ENCODE results near the gene CUL5. TPM values are rescaled to one million over a fixed set of nuclear protein-coding genes. Genes with fewer than 3 reads are reported as not detected.

The CUL5 gene
- total RNA-seq: 10 to 100 TPM; 44.3 to 49.6 (median 48.9) TPM

DNA sequence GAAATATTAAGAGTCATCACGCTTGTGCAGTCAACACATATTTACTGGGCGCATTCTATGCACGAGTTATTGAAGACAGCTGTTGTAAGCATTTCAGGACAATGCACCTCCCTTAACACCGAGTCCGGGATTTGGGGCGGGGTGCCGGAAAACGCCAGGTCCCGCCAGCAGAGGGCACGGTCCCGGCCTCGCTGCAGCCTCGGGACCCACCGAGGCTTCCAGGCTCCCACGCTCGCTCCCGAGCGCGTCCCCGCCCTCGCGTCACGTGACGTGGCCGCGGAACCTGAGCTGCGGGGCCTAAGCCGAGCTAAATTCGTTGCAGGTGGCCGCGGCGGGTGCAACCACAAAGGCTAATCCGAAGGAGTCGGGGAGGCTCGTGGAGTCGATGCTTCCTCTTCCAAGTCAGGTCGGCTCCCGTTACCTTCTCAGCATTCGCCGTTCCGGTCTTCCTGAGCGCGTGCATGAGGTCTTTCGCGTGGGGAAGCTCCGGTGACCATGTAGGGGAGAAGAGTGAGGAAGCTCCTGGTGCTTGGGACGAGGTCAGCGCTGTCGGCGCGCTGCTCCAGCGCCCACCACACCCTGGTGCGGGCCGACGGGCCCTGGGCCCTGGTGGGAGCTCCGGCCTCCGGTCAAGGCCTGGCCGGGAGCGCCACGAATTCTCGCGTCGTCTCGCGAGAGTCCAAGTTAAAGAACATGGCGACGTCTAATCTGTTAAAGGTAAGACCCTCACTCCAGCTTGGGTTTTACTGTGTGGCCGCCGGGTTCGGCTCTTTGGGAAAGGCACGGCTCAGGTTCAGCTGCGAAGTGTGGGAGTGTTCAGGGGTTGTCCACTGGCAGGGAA is at the start of gene CUL5:
TSS of gene CUL5 (plus strand) at position 243 of the 841 bp plus-strand sequence. CDS start at position 694, 451 bp downstream.
- H3K4me1 Mint-ChIP-seq (ENCODE audit: low read depth): peaks cover 19% of the 10 kb centered on the region
- no peaks in the 10 kb centered on the region for H3K9me3 Mint-ChIP-seq

GRCh38 chr11:107961480-107961879 is 47.2 kb upstream of the CUL5 start:
- no peak overlapping the region for H3K4me3 Mint-ChIP-seq
- H3K9me3 Mint-ChIP-seq: no peaks in the 10 kb centered on the region
- DNase-seq (no peak), ATAC-seq (no peak)
- H3K4me1 Mint-ChIP-seq (ENCODE audit: low read depth): no peaks in the 10 kb centered on the region
- peaks cover 8% of the 10 kb centered on the region for H3K27me3 Mint-ChIP-seq (ENCODE audit: low read depth)
- H3K36me3 Mint-ChIP-seq (ENCODE audit: insufficient read depth): no peaks in the 10 kb centered on the region

More for the DNA sequence above, at the start of gene CUL5:
- DNase-seq (peak; percentile 87), ATAC-seq (peak; percentile 91)
- Mint-ChIP-seq H3K27me3 (ENCODE audit: low read depth) (no peaks in the 10 kb centered on the region), H3K36me3 (ENCODE audit: insufficient read depth) (peaks cover 4% of the 10 kb centered on the region), H3K4me3 (peak within 1 kb of the TSS; percentile 98)

DNA sequence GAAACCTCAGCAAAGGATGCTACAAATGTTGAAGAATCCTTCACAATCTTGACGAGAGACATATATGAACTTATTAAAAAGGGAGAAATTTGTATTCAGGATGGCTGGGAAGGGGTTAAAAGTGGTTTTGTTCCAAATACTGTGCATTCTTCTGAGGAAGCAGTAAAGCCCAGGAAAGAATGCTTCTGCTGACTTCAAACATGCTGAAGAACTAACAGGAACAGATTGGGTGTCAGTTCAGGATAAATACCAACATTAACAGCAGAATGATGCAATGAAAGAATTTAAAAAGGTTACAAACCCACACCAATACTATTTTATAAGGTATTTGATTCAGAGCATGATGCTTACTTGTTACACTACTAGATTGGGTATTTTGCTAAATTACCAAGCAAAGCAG is 46.5 kb upstream of the CUL5 start:
- no peak for DNase-seq
- Mint-ChIP-seq H3K9me3 (no peaks in the 10 kb centered on the region), H3K27me3 (ENCODE audit: low read depth) (peaks cover 5% of the 10 kb centered on the region), H3K36me3 (ENCODE audit: insufficient read depth) (no peaks in the 10 kb centered on the region), H3K4me1 (ENCODE audit: low read depth) (no peaks in the 10 kb centered on the region), H3K4me3 (no peak overlapping the region)
- ATAC-seq: no peak

- Mint-ChIP-seq H3K9me3 (no peaks in the 10 kb centered on the region), H3K36me3 (ENCODE audit: insufficient read depth) (no peaks in the 10 kb centered on the region), H3K4me1 (ENCODE audit: low read depth) (no peaks in the 10 kb centered on the region), H3K27me3 (ENCODE audit: low read depth) (peaks cover 4% of the 10 kb centered on the region), H3K4me3 (no peak overlapping the region)
- ATAC-seq: no peak
- DNase-seq: no peak
Observed at GRCh38 chr11:107963091-107963490, 45.6 kb upstream of the CUL5 start.

- Mint-ChIP-seq H3K4me3 (no peak overlapping the region), H3K9me3 (no peaks in the 10 kb centered on the region), H3K27me3 (ENCODE audit: low read depth) (peaks cover 4% of the 10 kb centered on the region), H3K36me3 (ENCODE audit: insufficient read depth) (no peaks in the 10 kb centered on the region), H3K4me1 (ENCODE audit: low read depth) (no peaks in the 10 kb centered on the region)
- ATAC-seq: no peak
- DNase-seq: no peak
Observed at GRCh38 chr11:107969219-107969618, 39.5 kb upstream of the CUL5 start.

GRCh38 chr11:107970049-107970448 is 38.6 kb upstream of the CUL5 start:
- DNase-seq: no peak
- Mint-ChIP-seq H3K27me3 (ENCODE audit: low read depth) (peaks cover 2% of the 10 kb centered on the region), H3K4me3 (no peak overlapping the region), H3K36me3 (ENCODE audit: insufficient read depth) (no peaks in the 10 kb centered on the region), H3K4me1 (ENCODE audit: low read depth) (no peaks in the 10 kb centered on the region), H3K9me3 (no peaks in the 10 kb centered on the region)
- ATAC-seq: no peak

GRCh38 chr11:107973641-107974040 is 35.1 kb upstream of the CUL5 start:
- Mint-ChIP-seq H3K4me3 (no peak overlapping the region), H3K9me3 (no peaks in the 10 kb centered on the region), H3K27me3 (ENCODE audit: low read depth) (no peaks in the 10 kb centered on the region), H3K4me1 (ENCODE audit: low read depth) (no peaks in the 10 kb centered on the region), H3K36me3 (ENCODE audit: insufficient read depth) (no peaks in the 10 kb centered on the region)
- ATAC-seq: no peak
- DNase-seq: no peak

DNA sequence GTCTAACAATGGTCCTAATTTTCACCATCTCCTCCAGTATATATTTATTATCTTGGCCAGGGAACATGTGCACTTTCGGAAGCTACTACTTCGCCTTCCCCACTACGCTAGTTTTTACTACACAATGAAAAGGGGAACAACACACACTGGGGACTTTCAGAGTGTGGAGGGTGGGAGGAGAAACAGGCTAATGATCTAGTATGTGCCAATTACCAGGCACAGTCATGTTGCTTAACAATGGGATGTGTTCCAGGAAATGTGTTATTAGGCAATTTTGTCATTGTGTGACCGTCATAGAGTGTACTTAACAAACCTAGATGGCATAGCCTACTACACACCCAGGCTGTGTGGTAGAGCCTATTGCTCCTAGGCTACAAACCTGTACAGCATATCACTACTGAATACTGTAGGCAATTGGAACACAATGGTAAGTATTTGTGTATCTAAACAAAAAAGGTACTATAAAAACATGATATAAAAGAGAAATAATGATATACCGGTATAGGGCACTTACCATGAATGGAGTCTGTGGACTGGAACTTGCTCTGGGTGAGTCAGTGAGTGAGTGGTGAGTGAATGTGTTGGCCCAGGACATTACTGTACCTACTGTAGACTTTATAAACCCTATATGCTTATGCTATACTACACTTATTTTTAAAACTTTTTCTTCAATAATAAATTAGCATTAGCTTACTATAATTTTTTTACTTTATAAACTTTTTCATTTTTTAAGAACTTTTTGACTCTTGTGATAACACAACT is 20.1 kb upstream of the CUL5 start:
- DNase-seq: no peak
- Mint-ChIP-seq H3K36me3 (ENCODE audit: insufficient read depth) (no peaks in the 10 kb centered on the region), H3K4me3 (no peak overlapping the region), H3K27me3 (ENCODE audit: low read depth) (peaks cover 8% of the 10 kb centered on the region), H3K9me3 (peaks cover 8% of the 10 kb centered on the region), H3K4me1 (ENCODE audit: low read depth) (no peaks in the 10 kb centered on the region)
- no peak for ATAC-seq

DNA sequence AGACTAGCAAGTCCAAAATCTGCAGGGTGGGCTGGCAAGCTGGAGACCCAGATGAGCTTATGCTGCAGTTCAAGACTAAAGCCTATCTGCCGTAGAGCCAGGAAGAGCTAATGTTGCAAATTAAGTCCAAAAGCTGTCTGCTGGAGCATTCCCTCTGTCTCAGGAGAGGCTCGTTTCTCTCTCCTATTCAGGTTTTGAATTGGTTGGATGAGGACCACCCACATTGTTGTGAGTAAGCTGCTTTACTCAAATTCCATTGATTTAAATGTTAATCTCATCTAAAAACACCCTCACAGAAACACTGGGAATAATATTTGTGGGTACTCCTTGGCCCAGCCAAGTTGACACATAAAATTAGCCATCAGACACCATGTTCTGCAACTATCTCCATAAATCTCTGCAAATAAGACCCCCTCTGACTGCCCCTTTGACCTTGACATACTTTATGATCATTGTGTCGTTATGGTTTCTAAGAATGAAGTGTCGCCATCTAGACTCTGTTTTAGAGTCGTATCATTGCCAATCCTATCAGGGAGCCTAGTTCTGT is 16.8 kb upstream of the CUL5 start:
- Mint-ChIP-seq H3K36me3 (ENCODE audit: insufficient read depth) (no peaks in the 10 kb centered on the region), H3K27me3 (ENCODE audit: low read depth) (peaks cover 8% of the 10 kb centered on the region), H3K4me3 (no peak overlapping the region), H3K9me3 (no peaks in the 10 kb centered on the region), H3K4me1 (ENCODE audit: low read depth) (no peaks in the 10 kb centered on the region)
- ATAC-seq: no peak
- DNase-seq: no peak

GRCh38 chr11:107996006-107996776 is 12.5 kb upstream of the CUL5 start:
- Mint-ChIP-seq H3K9me3 (no peaks in the 10 kb centered on the region), H3K4me1 (ENCODE audit: low read depth) (no peaks in the 10 kb centered on the region), H3K27me3 (ENCODE audit: low read depth) (peaks cover 10% of the 10 kb centered on the region), H3K4me3 (no peak overlapping the region), H3K36me3 (ENCODE audit: insufficient read depth) (no peaks in the 10 kb centered on the region)
- no peak for DNase-seq
- ATAC-seq: no peak

DNA sequence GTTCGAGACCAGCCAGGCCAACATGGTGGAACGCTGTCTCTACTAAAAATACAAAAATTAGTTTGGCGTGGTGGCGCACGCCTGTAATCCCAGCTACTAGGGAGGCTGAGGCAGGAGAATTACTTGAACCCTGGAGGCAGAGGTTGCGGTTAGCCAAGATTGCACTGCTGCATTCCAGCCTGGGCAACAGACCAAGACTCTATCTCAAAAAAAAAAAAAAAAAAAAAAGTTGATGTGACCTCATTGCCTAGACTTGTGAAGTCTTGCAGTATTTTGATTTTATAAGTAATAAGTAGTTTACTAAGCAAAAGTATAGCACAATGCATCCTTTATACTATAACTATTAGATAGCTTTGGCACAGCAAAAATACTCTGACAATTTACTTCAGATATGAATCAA is 9.9 kb upstream of the CUL5 start:
- DNase-seq (no peak), ATAC-seq (no peak)
- H3K9me3 Mint-ChIP-seq: no peaks in the 10 kb centered on the region
- H3K27me3 Mint-ChIP-seq (ENCODE audit: low read depth): peaks cover 2% of the 10 kb centered on the region
- no peaks in the 10 kb centered on the region for H3K36me3 Mint-ChIP-seq (ENCODE audit: insufficient read depth)
- H3K4me1 Mint-ChIP-seq (ENCODE audit: low read depth): no peaks in the 10 kb centered on the region
- no peak overlapping the region for H3K4me3 Mint-ChIP-seq

DNA sequence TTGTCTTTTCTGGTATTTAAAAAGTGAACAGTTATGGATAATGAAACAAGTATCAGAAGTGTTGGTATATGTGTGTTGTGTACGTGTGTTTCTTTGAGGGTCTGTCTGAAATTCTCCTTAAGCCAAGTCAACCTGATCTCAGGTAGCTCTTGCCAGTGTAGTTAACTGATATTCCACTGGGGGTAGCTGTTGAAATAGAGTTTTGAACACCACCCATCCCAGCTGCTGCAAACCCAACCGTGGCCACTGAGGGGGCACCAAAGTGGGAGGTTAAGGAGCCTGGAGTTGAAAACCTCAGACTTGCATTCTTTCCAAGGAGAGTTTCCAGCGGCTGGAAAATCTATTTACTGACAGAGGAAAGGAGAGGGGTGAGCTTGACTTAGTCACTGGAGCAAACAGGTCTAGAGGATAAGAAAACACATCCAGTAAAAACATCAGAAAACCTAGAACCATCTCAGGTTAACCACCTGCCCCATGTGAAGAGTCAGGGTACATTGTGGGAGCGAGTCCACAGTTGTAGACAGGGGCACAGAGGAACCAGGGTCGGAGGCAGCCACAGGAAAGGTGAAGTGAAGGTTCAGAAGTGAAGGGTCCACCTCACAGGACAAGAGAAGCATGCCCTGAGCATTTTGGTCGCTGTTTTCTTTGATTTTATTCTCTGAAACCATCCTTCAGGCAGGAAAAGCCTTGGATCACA is 8.8 kb upstream of the CUL5 start:
- no peak overlapping the region for H3K4me3 Mint-ChIP-seq
- no peaks in the 10 kb centered on the region for H3K9me3 Mint-ChIP-seq
- ATAC-seq: peak; percentile 65 to 78
- H3K27me3 Mint-ChIP-seq (ENCODE audit: low read depth): peaks cover 2% of the 10 kb centered on the region
- no peaks in the 10 kb centered on the region for H3K4me1 Mint-ChIP-seq (ENCODE audit: low read depth)
- H3K36me3 Mint-ChIP-seq (ENCODE audit: insufficient read depth): no peaks in the 10 kb centered on the region
- DNase-seq: peak; percentile 15

GRCh38 chr11:108002476-108002875 is 6.2 kb upstream of the CUL5 start:
- H3K9me3 Mint-ChIP-seq: no peaks in the 10 kb centered on the region
- DNase-seq (no peak), ATAC-seq (no peak)
- H3K4me3 Mint-ChIP-seq: no peak overlapping the region
- no peaks in the 10 kb centered on the region for H3K36me3 Mint-ChIP-seq (ENCODE audit: insufficient read depth)
- H3K27me3 Mint-ChIP-seq (ENCODE audit: low read depth): peaks cover 2% of the 10 kb centered on the region
- no peaks in the 10 kb centered on the region for H3K4me1 Mint-ChIP-seq (ENCODE audit: low read depth)

- Mint-ChIP-seq H3K4me3 (no peak overlapping the region), H3K36me3 (ENCODE audit: insufficient read depth) (no peaks in the 10 kb centered on the region), H3K27me3 (ENCODE audit: low read depth) (peaks cover 2% of the 10 kb centered on the region), H3K9me3 (no peaks in the 10 kb centered on the region), H3K4me1 (ENCODE audit: low read depth) (peaks cover 5% of the 10 kb centered on the region)
- DNase-seq (no peak), ATAC-seq (no peak)
Observed at GRCh38 chr11:108003623-108004022, 5.1 kb upstream of the CUL5 start.

Measured in activated T-cell treated with anti-CD3 and anti-CD28 coated beads, Interleukin-2, amount 50 U/mL, for 4 hours (primary cell).